Left colon (tissue), 2 donors: ENCODE measurements around the gene CCT7. TPM values are rescaled to one million over a fixed set of nuclear protein-coding genes. Genes with fewer than 3 reads are reported as not detected.

Experiments
- ATAC-seq: fragments of 200-7000 bp; cut with Tn5 transposase; one replicate; pipeline ENCODE4 v1.9.1; 2020; ENCODE audit warnings: mild to moderate bottlenecking, moderate library complexity
- DNase-seq, 2 donors: peaks; one replicate each; pipeline ENCODE4 v3.0.0-alpha.2; 2020
- intact Hi-C, 2 donors: fragments of 100-400 bp; cut with DNase I in 1 of 2; cut with micrococcal nuclease in 1 of 2; formaldehyde crosslinking; loops; one replicate each; pipeline versions ENCODE4 v1.11.2 to v1.14.0; 2022; cut with DNase I, micrococcal nuclease
- total RNA-seq, 2 donors: library from RNA; stranded (reverse); fragmentation: NEBNext Ultra II Directional; extraction: Animal tissue kit (Norgen Biotek cat#: 25700); gene quantifications; one replicate each; pipeline ENCODE4 v1.2.1, GENCODE V29; 2021
- donor health status: DM: no; HTN: no; CAD: no.
- donor health status: DM: yes; HTN: yes; CAD: no.

CCT7 gene
- total RNA-seq, 2 donors from 2014 or later: 120 to 140 TPM

- DNase-seq: no peak
- intact Hi-C loops: no loop called here
- ATAC-seq: no peak
Observed at GRCh38 chr2:73218298-73218697, 15.8 kb upstream of the CCT7 start.

- ATAC-seq: no peak
- DNase-seq: no peak
- intact Hi-C loops: no loop called here
Observed at GRCh38 chr2:73223821-73224220, 10.3 kb upstream of the CCT7 start.

GRCh38 chr2:73225513-73226360, 8.4 kb upstream of the CCT7 start:
- no peak for ATAC-seq
- intact Hi-C loops: no loop called here
- no peak for DNase-seq

DNA sequence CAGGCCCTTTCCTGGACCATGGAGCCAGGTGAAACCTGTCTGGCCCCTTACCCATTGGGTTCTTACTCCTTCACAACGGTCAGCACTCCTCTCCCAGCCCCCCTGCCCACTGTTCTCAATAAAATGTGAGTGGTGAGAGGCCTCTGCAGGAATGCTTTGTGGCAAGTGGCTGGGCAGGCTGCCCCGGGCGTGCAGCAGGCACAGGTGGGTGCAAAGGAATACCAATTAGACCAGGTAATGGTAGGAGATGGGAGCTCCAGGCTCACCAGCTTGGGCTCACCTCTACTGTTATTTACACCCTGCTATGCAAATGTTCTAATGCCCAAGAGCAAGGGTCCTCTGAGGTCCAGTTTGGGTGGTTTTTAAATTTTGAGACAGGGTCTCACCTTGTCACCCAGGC, 7.0 kb upstream of the CCT7 start:
- no peak for ATAC-seq
- intact Hi-C loops: no loop called here
- no peak for DNase-seq

DNA sequence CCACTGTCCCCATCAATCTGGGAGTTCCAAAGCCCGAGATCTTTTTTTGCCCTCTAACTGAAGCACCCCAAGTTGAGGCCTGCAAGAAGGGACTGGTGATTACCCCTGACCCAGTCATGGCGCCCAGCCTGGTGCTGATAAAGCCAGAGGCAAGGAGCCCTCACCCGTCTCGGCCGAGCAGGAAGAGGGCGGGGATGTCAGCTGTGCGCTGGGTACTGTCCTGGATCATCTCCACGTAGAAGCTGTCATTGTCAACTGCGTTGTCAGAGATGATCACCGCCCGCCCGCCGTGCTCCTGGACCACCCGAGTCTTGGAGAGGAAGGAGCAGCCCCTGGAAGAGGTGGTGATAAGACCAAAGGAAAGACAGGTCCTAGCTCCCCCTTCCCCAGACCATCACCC, 5.5 kb upstream of the CCT7 start:
- intact Hi-C loops: no loop called here
- ATAC-seq (no peak), DNase-seq (no peak)

DNA sequence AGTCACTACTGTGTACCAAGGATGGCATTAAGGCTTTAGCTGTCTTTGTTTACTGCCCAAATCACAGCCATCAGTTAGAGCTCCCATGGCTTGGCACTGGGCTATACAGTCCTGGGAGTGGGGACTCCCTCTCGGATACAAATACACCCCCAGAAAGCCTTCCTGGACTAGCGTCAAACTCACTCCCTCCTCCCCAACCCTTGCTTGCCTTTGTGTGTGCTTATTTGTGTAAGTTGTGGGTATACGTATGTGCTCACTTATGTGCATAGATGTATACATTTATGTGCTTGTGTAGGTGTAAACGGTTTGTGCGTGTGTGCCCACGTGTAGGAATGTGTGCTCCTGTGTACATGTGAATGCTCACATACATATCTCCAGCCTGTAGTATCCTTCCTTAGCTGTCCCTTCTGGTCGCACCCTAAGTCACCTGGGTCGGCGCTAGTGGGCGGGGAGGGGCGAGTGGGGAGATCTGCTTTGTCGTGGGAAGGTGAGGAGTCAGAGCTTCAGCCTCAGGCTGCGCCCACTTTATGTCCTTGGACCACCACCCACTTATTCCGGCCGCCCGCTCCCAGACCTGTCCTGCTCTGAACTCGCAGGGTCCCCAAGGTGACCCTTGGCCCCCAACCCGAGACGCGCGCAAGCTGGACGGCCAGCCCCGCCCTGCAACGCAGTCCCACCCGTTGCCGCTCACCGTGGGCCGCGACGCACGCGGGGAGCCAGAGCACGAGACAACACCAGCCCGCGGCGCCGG, 1.5 kb upstream of the CCT7 start:
- intact Hi-C loops: no loop called here
- peak; percentile 36 for ATAC-seq
- peak; percentile 67 to 69 for DNase-seq

DNA sequence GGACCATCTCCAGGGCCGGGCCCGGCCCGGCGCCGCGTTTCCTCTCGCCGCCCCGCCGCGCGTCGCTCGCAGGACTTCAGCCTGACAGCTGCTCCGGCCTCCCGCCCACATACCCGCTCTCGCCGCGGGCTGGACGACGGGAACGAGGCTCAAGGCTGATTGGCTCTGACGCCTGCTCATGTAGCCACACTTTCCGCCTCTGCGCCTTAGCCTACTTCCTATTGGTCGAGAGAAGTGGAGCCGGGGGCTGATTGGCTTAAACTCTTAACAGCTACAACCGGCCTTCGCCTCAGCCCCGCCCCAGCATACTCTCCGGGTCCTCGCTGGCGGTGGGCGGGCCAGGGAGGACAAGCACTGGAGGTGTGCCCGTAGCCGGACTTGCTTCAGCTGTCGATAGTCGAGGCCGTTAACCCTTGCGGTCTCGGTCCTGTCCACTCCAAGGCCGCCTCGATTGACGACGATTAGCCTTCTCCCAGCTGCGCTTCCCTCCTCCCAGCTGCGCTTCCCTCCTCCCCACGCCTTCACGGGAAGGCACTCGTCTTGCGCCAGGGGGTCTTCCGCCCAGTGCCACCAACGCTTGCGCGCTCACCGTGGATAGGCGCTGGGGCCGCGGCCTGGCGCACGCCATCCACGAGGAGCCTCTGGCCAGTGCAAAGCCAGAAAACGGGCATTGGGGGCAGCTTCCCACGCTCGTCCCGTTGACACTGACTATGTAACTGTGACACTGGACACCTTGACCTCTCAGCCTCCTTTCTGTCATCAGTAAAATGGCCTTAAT, 765 bp upstream of the CCT7 start, which contains the start of gene PRADC1:
TSS of gene PRADC1 (minus strand) at position 86 of the 778 bp plus-strand sequence. CDS start at position 7, 79 bp downstream.
- intact Hi-C loops: no loop called here
- DNase-seq: peak; percentile 97 to 100
- ATAC-seq: peak; percentile 86

- no peak for ATAC-seq
- intact Hi-C loops: no loop called here
- no peak for DNase-seq
Observed at GRCh38 chr2:73235315-73236028, 1.4 kb downstream of the CCT7 start.

DNA sequence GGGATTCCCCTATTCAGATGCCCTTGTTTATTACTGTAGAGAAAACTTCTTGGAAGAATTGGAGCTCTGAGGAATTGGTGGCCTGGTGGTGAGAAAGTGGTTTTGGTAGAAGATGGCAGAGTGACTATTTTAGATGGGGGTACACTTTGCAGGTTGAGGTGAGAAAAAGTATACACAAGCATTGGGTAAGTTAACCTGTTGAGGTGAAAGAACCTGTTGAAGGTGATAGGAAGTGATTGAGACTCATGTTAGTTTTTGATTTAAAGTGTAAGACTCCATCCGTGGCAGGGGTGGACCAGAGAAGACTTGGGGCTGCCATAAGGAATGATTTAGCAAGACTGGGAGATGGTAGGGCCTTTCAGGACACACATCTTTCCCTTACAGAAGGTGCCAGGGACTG, 3.1 kb downstream of the CCT7 start:
- intact Hi-C loops: no loop called here

GRCh38 chr2:73238149-73238548, 4.0 kb downstream of the CCT7 start:
- intact Hi-C loops: no loop called here
- ATAC-seq: no peak
- DNase-seq: no peak

More for the DNA sequence above, 3.1 kb downstream of the CCT7 start:
- no peak for ATAC-seq
- DNase-seq: no peak

DNA sequence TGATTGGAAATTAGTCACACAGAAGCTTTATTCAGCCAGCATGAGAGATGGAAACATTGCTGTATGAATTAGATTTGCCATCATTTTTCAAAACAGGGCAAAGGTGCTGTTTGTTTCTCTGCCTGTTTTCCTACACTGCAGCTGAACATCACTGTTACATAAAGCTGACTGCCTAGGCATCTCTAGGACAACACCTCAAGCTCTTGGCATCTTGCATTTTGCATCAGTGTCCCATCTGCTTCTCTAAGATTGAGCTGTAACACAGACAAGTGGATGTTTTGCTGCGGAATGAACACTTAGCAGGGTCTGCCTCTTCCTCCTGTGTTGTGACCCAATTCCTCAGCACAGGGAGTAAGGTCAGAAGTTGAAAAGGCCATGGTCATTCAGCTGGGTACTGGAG, 4.9 kb downstream of the CCT7 start:
- no peak for ATAC-seq
- DNase-seq: no peak
- intact Hi-C loops: no loop called here

DNA sequence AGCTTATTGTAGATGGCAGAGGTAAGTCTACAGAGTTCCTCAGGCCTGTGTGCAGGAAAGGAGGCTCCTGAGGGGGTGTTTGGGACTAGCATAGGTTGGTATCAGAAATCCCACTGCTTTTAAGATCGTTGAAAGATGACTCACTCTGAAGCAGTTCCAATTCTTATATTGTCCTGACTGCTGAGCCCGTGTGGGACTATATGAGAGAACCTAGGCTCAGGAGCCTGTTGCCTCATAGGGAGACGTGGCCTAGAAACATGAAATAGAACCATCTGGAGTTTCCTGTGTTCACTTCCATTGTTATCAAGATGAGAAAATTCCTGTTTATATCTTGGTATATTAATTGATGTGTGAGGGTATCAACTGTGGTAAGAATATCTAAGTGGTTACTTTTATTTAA, 5.7 kb downstream of the CCT7 start:
- ATAC-seq (no peak), DNase-seq (no peak)
- intact Hi-C loops: no loop called here

DNA sequence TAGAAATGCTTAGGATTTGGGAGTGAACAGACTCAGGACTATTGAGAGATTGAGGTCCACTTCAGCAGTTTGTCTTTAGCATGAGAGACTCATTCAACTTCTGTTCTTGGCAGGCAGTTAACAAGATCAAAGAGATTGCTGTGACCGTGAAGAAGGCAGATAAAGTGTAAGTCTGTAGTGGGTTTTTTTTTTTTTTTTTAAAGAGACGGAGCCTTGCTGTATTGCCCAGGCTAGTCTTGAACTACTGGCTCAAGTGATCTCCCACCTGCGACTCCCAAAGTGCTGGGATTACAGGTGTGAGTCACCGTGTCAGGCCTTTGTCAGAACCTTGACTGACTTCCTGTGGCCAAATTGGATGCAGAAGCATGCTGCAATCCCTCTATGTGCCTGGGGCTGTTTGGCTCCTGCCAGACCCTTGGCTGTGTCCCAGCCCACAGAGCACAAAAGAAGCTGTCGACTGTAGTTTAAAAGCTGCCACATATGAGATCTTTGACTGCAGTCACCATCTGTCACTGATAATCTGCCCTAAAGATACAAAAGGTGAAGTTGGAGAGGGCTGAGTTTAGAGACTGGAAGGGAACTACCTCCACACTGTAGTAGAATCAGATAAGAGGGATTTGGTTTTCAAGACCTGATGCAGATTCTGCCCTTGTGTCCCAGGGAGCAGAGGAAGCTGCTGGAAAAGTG, 9.9 kb downstream of the CCT7 start:
- intact Hi-C loops: no loop called here
- no peak for ATAC-seq

DNA sequence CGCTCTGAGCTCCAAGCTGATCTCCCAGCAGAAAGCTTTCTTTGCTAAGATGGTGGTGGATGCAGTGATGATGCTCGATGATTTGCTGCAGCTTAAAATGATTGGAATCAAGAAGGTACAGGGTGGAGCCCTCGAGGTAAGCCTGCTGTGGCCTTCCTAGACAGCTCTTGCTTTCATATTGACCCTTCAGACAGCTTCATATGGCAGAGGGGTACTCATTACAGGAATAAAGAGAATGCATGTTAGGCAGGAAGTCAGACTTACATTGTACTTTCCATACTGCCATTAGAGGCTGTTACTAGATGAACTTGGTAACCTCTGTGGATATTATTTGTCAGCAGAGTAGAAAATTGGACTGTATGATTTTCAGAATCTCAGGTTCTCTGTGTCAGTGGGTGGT, 10.5 kb downstream of the CCT7 start:
- intact Hi-C loops: no loop called here
- DNase-seq (no peak), ATAC-seq (no peak)

More for the DNA sequence above, 9.9 kb downstream of the CCT7 start:
- no peak for DNase-seq

GRCh38 chr2:73246850-73247249, 12.7 kb downstream of the CCT7 start:
- ATAC-seq: no peak
- intact Hi-C loops: no loop called here
- DNase-seq: no peak

DNA sequence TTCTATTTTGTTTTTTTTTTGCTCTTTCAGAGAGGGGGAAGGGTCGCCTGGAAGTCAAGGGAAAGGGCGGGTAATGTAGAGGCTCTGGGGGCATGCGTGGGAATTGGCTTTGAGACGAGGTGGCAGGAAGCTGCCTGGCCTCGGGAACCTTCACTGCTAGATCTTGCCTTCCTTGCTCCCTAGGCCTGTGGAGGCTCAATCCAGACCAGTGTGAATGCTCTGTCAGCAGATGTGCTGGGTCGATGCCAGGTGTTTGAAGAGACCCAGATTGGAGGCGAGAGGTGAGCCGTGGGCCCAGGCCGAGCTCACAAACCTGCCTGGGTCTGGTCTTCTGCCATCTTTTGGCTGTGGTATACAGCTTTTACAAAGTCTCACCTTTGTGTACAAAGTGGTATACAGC, 15.5 kb downstream of the CCT7 start:
- ATAC-seq (no peak), DNase-seq (no peak)
- intact Hi-C loops: no loop called here

GRCh38 chr2:73250872-73251846, 17.1 kb downstream of the CCT7 start:
- ATAC-seq (no peak), DNase-seq (no peak)
- intact Hi-C loops: no loop called here
